Kidney (tissue), 14 donors: ENCODE data around the gene TMEM240. TPM values are rescaled to one million over a fixed set of nuclear protein-coding genes. Genes with fewer than 3 reads are reported as not detected.
"Not testable (repeated sequence)": the region's sequence is repeated elsewhere in the genome, so short reads cannot be mapped to it uniquely, and the experiment has no call there.

ENCODE experiments used
- DNase-seq, 5 donors: peaks; one replicate each; pipeline ENCODE4 v3.0.0-alpha.2; 2013 to 2020
- FAIRE-seq: peaks from 2 replicates; lab custom pipeline; 2012; peaks lifted over from hg19 to GRCh38; lab: Jason Lieb, UNC
- H3K27ac ChIP-seq, 2 donors: one replicate each; pipeline ENCODE4 v1.7.0; 2013; ENCODE audit warnings: low read depth in 2 of 2, low read length in 2 of 2, inconsistent platforms in 1 of 2
- H3K27me3 ChIP-seq: one replicate; pipeline ENCODE4 v1.7.1; 2013; ENCODE audit warnings: low read length, inconsistent platforms; ENCODE audit not compliant: control insufficient read depth, insufficient read depth
- H3K36me3 ChIP-seq, 3 donors: one replicate each; pipeline versions ENCODE4 v1.7.0 to v1.7.1; 2013; ENCODE audit warnings: low read length in 3 of 3, control low read depth in 1 of 3, inconsistent platforms in 1 of 3; ENCODE audit not compliant: insufficient read depth in 3 of 3, control insufficient read depth in 2 of 3
- H3K4me1 ChIP-seq, 3 donors: one replicate each; pipeline versions ENCODE4 v1.7.0 to v1.7.1; 2013; ENCODE audit warnings: low read length in 3 of 3, inconsistent platforms in 1 of 3, low read depth in 1 of 3; ENCODE audit not compliant: control insufficient read depth in 2 of 3, insufficient read depth in 2 of 3
- H3K4me3 ChIP-seq, 3 donors: one replicate each; pipeline versions ENCODE4 v1.7.0 to v1.8.1; 2013; ENCODE audit warnings: low read length in 3 of 3, control low read depth in 1 of 3, inconsistent platforms in 1 of 3
- H3K9ac ChIP-seq, 3 donors: one replicate each; pipeline versions ENCODE4 v1.7.0 to v1.7.1; 2013; ENCODE audit warnings: low read length in 3 of 3, control low read depth in 1 of 3, inconsistent platforms in 1 of 3
- H3K9me3 ChIP-seq, 3 donors: one replicate each; pipeline versions ENCODE4 v1.7.0 to v1.7.1; 2013; ENCODE audit warnings: low read length in 3 of 3, control low read depth in 1 of 3, inconsistent platforms in 1 of 3; ENCODE audit not compliant: control insufficient read depth in 2 of 3, insufficient read depth in 1 of 3
- CTCF ChIP-seq: IDR thresholded peaks from 3 replicates; pipeline ENCODE4 v1.5.1; 2012; ENCODE audit warnings: mild to moderate bottlenecking, moderate library complexity, borderline replicate concordance; ENCODE audit not compliant: insufficient read depth; ENCODE audit errors: extremely low read depth
- intact Hi-C: fragments of 100-400 bp; cut with DNase I; formaldehyde crosslinking; loops from one replicate; pipeline ENCODE4 v1.11.1; 2022
- polyA plus RNA-seq: library from polyadenylated mRNA; stranded (reverse); fragments of 350-450 nt; fragmentation: Illumina TruSeq; extraction: RNeasy Lipid Tissue Mini Kit (QIAGEN cat#74804); gene quantifications from one replicate; pipeline ENCODE4 v1.2.3, GENCODE V29; 2014; ENCODE audit warnings: low read depth, low replicate concordance; ENCODE audit not compliant: insufficient read depth
- total RNA-seq: library from RNA; stranded (reverse); fragmentation: NEBNext Ultra II Directional; extraction: Animal tissue kit (Norgen Biotek cat#: 25700); gene quantifications from one replicate; pipeline ENCODE4 v1.2.1, GENCODE V29; 2021
- donor health status: control.
- donor health status: control.
- donor health status: control.
- donor health status: control.
- donor health status: control.
- donor health status: DM: yes; HTN: yes; CAD: no.
- donor health status: Normal renal cell carcinoma (clear cell type).

Gene TMEM240
- total and polyA plus RNA-seq, 2 donors from 2014 or later = 1.7 to 1.9 TPM

DNA sequence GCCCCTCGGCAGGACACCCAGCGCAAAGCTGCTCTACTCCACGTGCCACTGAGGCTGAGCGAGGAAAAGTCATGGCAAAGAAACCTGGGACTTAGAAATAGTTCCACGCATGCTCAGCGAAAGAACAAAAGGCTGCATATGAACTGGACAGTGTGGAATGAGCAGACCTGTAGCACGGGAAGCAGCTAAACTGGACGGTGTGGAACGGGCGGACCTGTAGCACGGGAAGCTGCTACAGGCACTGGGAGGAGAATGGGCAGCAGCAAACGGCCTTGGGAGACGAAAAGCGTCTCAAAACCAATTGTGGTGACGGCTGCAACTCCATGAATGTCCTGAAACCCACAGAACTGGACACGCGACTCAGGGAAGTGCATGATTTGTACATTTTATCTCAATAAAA lies 18.6 kb upstream of the TMEM240 start:
- Histone ChIP-seq H3K27ac (no peak overlapping the region), H3K9ac (no peak overlapping the region), H3K27me3 (no peaks in the 10 kb centered on the region), H3K36me3 (peaks cover 0 to 20% (median 13%) of the 10 kb centered on the region in 3 donors), H3K4me1 (no peaks in the 10 kb centered on the region), H3K4me3 (no peak overlapping the region), H3K9me3 (no peaks in the 10 kb centered on the region)
- DNase-seq = no peak
- FAIRE-seq = no peak
- TF ChIP-seq CTCF = no peak
- intact Hi-C loops = no loop called here

- Histone ChIP-seq H3K36me3 (peaks cover 0 to 16% (median 8%) of the 10 kb centered on the region in 3 donors), H3K9ac (no peak overlapping the region), H3K27ac (no peak overlapping the region), H3K27me3 (no peaks in the 10 kb centered on the region), H3K4me3 (no peak overlapping the region), H3K4me1 (no peaks in the 10 kb centered on the region), H3K9me3 (no peaks in the 10 kb centered on the region)
- FAIRE-seq = no peak
- intact Hi-C loops = no loop called here
- no peak for DNase-seq
- no peak for TF ChIP-seq CTCF
Measured at GRCh38 chr1:1558591-1558990, 18.2 kb upstream of the TMEM240 start.

DNA sequence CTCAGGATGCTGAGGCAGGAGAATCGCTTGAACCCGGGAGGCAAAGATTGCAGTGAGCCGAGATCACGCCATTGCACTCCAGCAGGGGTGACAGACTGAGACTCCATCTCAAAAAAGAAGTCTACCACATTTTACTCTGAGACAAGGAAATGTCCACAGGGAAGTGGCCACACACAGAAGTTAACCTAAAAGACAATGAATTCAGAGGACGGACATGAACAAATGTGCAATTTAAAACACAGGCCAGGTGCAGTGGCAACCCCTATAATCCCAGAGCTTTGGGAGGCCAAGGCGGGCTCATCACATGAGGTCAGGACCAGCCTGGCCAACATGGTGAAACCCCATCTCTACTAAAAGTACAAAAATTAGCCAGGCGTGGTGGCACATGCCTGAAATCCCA lies 17.3 kb upstream of the TMEM240 start:
- H3K4me3 ChIP-seq, H3K27me3 ChIP-seq, DNase-seq, H3K4me1 ChIP-seq, H3K9me3 ChIP-seq, H3K36me3 ChIP-seq, H3K9ac ChIP-seq, intact Hi-C loops, H3K27ac ChIP-seq, FAIRE-seq: not testable (repeated sequence)

DNA sequence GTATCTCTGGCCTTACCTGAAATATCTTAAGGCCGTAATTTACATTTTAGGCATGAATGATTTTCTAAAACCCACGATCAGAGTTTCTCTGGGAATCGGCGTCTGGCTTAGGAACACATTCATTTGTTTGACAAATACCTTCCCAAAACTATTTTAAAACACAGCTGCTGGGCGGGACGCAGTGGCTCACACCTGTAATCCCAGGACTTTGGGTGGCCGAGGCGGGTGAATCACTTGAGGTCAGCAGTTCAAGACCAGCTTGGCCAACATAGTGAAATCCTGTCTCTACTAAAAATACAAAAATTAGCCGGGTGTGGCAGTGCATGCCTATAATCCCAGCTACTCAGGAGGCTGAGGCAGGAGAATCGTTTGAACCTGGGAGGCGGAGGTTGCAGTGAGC lies 16.5 kb upstream of the TMEM240 start:
- H3K36me3 ChIP-seq, H3K27me3 ChIP-seq, DNase-seq, H3K27ac ChIP-seq, H3K4me3 ChIP-seq, H3K9ac ChIP-seq, FAIRE-seq, H3K9me3 ChIP-seq, intact Hi-C loops, H3K4me1 ChIP-seq: not testable (repeated sequence)

DNA sequence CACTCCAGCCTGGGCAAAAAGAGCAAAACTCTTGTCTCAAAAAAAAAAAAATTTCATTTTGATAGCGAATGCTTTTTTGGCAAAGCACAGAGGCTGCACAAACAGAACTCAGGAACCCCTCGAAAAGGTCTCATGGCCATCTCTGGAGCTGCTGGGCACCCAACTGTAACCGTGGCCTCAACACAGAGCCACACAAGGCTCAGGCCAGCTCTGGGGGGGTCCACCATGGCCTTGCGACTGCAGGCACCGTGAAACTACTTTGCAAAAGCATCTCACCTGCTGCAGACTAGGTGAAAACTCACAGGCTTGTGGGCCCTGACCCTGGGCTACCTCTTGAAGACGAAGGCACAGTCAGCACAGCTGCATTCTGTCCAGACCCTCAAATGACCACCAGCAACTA lies 16.1 kb upstream of the TMEM240 start:
- Histone ChIP-seq H3K4me3 (no peak overlapping the region), H3K4me1 (no peaks in the 10 kb centered on the region), H3K27ac (no peak overlapping the region), H3K27me3 (no peaks in the 10 kb centered on the region), H3K9ac (no peak overlapping the region), H3K9me3 (no peaks in the 10 kb centered on the region), H3K36me3 (no peaks in the 10 kb centered on the region)
- DNase-seq = no peak
- TF ChIP-seq CTCF = no peak
- intact Hi-C loops = no loop called here
- no peak for FAIRE-seq
